Mesodermal cell (in vitro differentiated cells): ENCODE measurements around the gene AGTRAP.

Experiments used
- H3K27ac ChIP-seq: 2 replicates; pipeline ENCODE4 v1.7.0; 2013; ENCODE audit warnings: mild to moderate bottlenecking, low read depth, low read length, moderate library complexity; ENCODE audit not compliant: severe bottlenecking
- H3K36me3 ChIP-seq: 2 replicates; pipeline ENCODE4 v1.7.1; 2013; ENCODE audit warnings: mild to moderate bottlenecking, low read length, moderate library complexity; ENCODE audit not compliant: control insufficient read depth, insufficient read depth
- H3K4me1 ChIP-seq: one replicate; pipeline ENCODE4 v1.7.1; 2013; ENCODE audit warnings: mild to moderate bottlenecking, low read length; ENCODE audit not compliant: insufficient read depth, control insufficient read depth, poor library complexity, severe bottlenecking
- H3K4me3 ChIP-seq: 2 replicates; pipeline ENCODE4 v1.7.0; 2013; ENCODE audit warnings: low read length, control low read depth, mild to moderate bottlenecking; ENCODE audit not compliant: insufficient read depth, poor library complexity, severe bottlenecking; ENCODE audit errors: extremely low read depth
- H3K9me3 ChIP-seq: 2 replicates; pipeline ENCODE4 v1.7.1; 2013; ENCODE audit warnings: mild to moderate bottlenecking, low read length, moderate library complexity; ENCODE audit not compliant: control insufficient read depth
- WGBS, 2 experiments: methylation state at CpG; one replicate each; pipeline ENCODE4 v1.1.5; 2013; ENCODE audit warnings: missing lambda C conversion rate in 2 of 2; ENCODE audit not compliant: insufficient coverage in 2 of 2; 5-methylcytosine and 5-hydroxymethylcytosine counted together

AGTRAP gene

GRCh38 chr1:11793819-11794218, 57.9 kb downstream of the AGTRAP start:
- WGBS, 2 experiments: 96 to 99% methylated on average over 8 to 9 of the region's 15 CpGs
- Histone ChIP-seq H3K9me3 (no peaks in the 10 kb centered on the region), H3K27ac (no peak overlapping the region), H3K36me3 (peaks cover 59% of the 10 kb centered on the region), H3K4me3 (no peak overlapping the region), H3K4me1 (peaks cover 11% of the 10 kb centered on the region)

GRCh38 chr1:11794446-11795237, 58.7 kb downstream of the AGTRAP start:
- Histone ChIP-seq H3K9me3 (no peaks in the 10 kb centered on the region), H3K36me3 (peaks cover 65% of the 10 kb centered on the region), H3K27ac (no peak overlapping the region), H3K4me3 (no peak overlapping the region), H3K4me1 (peaks cover 11% of the 10 kb centered on the region)
- WGBS, 2 experiments: 96 to 99% methylated on average over 13 to 19 of the region's 19 CpGs

GRCh38 chr1:11795238-11795890, 59.4 kb downstream of the AGTRAP start:
- Histone ChIP-seq H3K27ac (no peak overlapping the region), H3K4me1 (peaks cover 11% of the 10 kb centered on the region), H3K36me3 (peaks cover 71% of the 10 kb centered on the region), H3K9me3 (no peaks in the 10 kb centered on the region), H3K4me3 (no peak overlapping the region)
- WGBS, 2 experiments: 84 to 97% methylated on average over 12 to 14 of the region's 14 CpGs

- Histone ChIP-seq H3K36me3 (peaks cover 70% of the 10 kb centered on the region), H3K4me1 (peaks cover 7% of the 10 kb centered on the region), H3K4me3 (no peak overlapping the region), H3K9me3 (no peaks in the 10 kb centered on the region), H3K27ac (no peak overlapping the region)
- 97 to 98% methylated on average over 15 of the region's 15 CpGs for WGBS, 2 experiments
Measured at GRCh38 chr1:11796036-11796828, 60.3 kb downstream of the AGTRAP start.

GRCh38 chr1:11797525-11798216, 61.7 kb downstream of the AGTRAP start:
- no peak overlapping the region for H3K27ac ChIP-seq
- 90 to 96% methylated on average over 3 of the region's 6 CpGs for WGBS, 2 experiments

GRCh38 chr1:11799099-11799498, 63.2 kb downstream of the AGTRAP start:
- no peaks in the 10 kb centered on the region for H3K9me3 ChIP-seq
- no peak overlapping the region for H3K27ac ChIP-seq
- peaks cover 8% of the 10 kb centered on the region for H3K4me1 ChIP-seq
- peaks cover 60% of the 10 kb centered on the region for H3K36me3 ChIP-seq
- H3K4me3 ChIP-seq: no peak overlapping the region
- WGBS, 2 experiments: 92 to 100% methylated on average over 5 of the region's 5 CpGs

More at GRCh38 chr1:11797525-11798216, 61.7 kb downstream of the AGTRAP start:
- peaks cover 3% of the 10 kb centered on the region for H3K4me1 ChIP-seq
- H3K4me3 ChIP-seq: no peak overlapping the region
- H3K9me3 ChIP-seq: no peaks in the 10 kb centered on the region
- peaks cover 67% of the 10 kb centered on the region for H3K36me3 ChIP-seq

- Histone ChIP-seq H3K36me3 (peaks cover 52% of the 10 kb centered on the region), H3K4me1 (peaks cover 16% of the 10 kb centered on the region)
- 91 to 96% methylated on average over 7 to 9 of the region's 9 CpGs for WGBS, 2 experiments
Measured at GRCh38 chr1:11799896-11800295, 64.0 kb downstream of the AGTRAP start.

GRCh38 chr1:11800391-11800755, 64.4 kb downstream of the AGTRAP start:
- 98 to 100% methylated on average over 5 of the region's 8 CpGs for WGBS, 2 experiments
- H3K4me1 ChIP-seq: peaks cover 17% of the 10 kb centered on the region
- H3K4me3 ChIP-seq: no peak overlapping the region
- no peak overlapping the region for H3K27ac ChIP-seq
- H3K36me3 ChIP-seq: peaks cover 47% of the 10 kb centered on the region
- H3K9me3 ChIP-seq: no peaks in the 10 kb centered on the region

More at GRCh38 chr1:11799896-11800295, 64.0 kb downstream of the AGTRAP start:
- no peak overlapping the region for H3K4me3 ChIP-seq
- H3K9me3 ChIP-seq: no peaks in the 10 kb centered on the region
- H3K27ac ChIP-seq: no peak overlapping the region
